NCI-H187 (cell line): Measurements from ENCODE around the gene TMEM109.
"Not testable (repeated sequence)": the region's sequence is repeated elsewhere in the genome, so short reads cannot be mapped to it uniquely, and the experiment has no call there.

Experiments
- DNase-seq, 2 experiments: peaks; one replicate each; lab custom pipeline; 2025; lab: John Stamatoyannopoulos, UW

Gene TMEM109

DNA sequence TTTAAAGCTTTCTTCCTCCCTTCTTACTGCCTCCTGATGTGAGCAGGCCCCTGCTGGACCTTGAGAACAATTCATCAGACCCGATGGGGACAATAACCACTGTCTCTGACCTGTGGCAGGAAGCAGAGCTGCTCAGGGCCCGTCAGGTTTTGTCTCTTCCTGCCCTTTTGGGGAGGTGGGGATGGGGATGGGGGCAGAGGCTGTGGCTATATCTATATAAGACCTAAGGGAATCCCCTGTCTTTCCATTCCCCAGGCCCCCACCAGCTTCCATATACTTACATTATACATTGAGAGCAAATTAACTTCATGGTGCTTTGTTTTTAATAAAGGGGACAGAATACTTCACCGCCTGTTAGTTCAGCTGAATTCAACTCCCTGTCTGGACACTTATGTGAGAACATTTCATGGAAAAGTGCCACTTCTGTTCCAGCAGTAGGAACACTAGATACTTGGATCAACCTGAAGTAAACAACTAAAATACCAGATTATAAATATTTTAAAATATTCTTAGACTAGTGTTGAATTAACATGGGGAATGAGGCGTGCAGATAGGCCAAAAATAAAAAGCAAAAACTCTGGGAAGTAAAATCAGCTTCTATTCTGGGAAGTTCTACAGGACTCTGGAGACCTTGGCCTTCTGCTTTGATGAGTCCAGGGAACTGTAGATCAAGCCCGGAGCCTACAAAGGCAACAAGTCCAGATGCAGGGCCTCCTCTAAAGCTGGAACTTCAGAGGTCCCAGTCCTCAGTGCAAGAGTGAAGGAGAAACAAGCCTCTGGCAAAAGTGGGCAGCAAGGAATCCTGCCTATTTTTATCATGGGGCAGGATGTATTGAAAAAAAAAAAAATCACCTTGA lies 35.5 kb upstream of the TMEM109 start:
- DNase-seq, result no peak

GRCh38 chr11:60879104-60879503 lies 34.9 kb upstream of the TMEM109 start:
- no peak for DNase-seq

DNA sequence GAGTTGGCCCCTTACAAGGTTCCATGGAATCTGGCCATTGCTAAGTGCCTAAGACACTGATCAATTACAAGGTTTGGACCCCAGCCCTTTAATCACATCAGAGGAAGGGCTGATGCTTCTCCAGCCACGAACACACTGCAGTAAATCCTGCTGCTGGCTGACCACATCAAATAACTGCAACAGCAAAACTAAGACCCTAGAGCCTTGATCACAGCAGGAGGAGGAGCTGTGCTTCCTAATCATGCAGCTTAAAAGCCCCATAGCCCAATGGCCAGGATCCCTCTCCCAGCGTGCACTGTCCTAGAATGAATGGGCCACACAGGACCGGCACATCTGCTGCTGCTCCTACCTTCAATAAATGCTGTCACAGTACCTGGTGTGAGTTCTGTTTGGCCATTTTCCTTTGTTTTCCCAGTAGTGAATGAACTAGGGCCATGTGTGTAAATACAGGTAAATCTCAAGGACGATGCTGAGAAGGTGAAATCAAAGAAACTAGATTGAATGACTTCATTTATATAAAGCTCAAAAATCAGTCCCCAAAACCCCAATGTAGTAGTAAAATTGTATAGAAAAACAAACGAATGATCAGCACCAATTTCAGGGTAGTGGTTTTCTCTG lies 33.9 kb upstream of the TMEM109 start:
- no peak for DNase-seq

- peak; percentile 24 to 54 for DNase-seq
Measured at GRCh38 chr11:60880643-60881282, 33.2 kb upstream of the TMEM109 start.

DNA sequence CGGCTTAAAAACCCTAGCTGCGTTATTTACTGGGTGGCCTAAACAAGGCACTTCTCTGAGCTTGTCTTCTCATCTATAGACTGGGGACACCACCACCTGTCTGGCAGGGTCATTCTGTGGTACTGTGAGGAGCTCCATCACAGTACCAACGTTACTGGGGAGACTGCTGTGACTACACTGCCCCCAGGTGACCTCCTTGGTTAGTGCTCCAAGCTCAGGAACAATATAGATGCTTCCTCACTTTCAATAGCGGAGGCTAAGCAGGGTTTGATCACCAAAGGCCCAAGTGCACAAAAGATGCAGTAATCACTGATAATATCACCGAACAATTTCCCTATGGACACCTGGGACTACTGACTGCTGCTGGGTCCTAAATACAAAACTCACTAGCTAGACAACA lies 26.4 kb upstream of the TMEM109 start:
- DNase-seq, result peak in 1 of 2 experiments; percentile 2

DNA sequence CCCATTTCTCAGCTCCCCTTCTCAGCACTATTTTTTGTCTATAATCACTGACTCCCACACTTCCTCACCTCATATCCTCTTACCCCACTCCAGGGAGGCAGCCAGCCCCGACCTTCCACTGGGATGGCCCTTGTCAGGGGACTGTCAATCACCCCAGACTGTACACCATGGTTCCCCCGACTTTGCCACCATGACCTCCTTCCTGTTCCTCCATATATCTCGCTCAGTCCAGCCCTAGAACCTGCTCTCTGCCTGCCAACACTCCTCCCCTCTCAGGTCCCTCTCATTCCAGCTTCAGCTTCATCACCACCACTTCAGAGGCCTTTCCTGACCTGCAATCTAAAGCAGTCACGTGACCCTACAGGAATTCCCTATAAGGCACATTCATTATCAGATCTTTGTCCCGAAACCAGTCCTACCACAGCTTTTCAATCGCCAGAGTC lies 24.1 kb upstream of the TMEM109 start:
- DNase-seq, result no peak

- DNase-seq, result no peak
Measured at GRCh38 chr11:60890696-60891095, 23.3 kb upstream of the TMEM109 start.

GRCh38 chr11:60891103-60891741 lies 22.7 kb upstream of the TMEM109 start:
- no peak for DNase-seq

DNA sequence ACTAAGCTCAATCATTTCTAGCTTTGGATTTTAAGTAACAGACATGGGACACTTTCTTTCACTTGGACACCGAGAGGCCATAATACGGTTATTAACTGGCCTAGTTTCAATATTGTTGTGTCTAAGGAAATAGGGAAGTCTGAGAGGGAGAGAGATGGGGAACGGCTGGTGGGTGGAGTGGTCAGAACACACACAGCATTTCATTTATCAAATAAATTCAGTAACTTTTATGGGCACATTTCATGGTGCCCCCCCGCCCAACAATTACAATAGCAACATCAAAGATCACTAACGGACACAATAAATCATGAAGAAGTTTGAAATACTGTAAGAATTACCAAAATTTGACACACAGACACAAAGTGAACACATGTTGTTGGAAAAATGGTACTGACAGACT lies 18.3 kb upstream of the TMEM109 start:
- no peak for DNase-seq

GRCh38 chr11:60897496-60897895 lies 16.5 kb upstream of the TMEM109 start:
- DNase-seq, result no peak

DNA sequence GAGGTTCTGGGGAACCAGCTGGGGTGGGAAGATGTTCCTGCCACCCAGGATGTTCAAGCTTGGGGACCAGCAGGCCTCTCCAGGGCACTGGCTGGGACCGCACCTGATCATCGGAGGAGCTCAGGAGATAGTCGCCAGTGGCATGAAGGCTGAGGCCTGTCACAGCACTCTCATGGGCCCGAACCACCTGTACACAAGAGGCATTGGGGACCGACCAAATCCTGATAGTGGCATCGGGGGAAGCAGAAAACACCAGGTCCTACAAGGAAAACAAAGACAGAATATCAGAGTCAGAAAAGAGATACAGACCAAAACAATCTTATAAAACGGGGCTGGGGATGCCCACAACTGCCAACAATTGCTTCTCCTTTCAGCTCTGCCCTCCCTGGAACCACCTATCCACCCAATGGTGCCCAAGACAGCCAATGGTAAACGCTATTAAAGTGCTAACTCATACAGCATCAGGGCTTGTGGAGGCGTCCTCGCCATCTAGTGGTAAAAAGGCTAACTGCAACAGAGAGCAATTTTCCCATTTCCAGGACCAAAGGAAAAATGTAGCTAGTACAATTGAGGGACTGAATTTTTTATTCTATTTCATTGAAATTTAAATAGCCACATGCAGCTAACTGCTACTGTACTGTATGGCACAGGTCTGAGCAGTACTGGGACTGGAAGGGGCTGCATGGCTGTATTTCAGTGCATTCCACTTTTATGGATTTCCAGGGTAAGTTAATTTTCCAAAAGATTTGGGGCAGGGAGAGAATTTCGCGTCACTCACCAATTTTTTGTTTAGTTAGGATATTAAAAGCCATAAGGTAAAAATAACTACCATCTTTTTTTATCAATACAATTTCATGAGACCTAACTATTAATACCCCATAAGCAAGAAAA lies 14.7 kb upstream of the TMEM109 start:
- peak in 1 of 2 experiments; percentile 14 for DNase-seq

GRCh38 chr11:60899977-60900376 lies 14.0 kb upstream of the TMEM109 start:
- no peak for DNase-seq

GRCh38 chr11:60900673-60901404 lies 13.1 kb upstream of the TMEM109 start:
- DNase-seq, result no peak

GRCh38 chr11:60902625-60903024 lies 11.3 kb upstream of the TMEM109 start:
- DNase-seq, result no peak

DNA sequence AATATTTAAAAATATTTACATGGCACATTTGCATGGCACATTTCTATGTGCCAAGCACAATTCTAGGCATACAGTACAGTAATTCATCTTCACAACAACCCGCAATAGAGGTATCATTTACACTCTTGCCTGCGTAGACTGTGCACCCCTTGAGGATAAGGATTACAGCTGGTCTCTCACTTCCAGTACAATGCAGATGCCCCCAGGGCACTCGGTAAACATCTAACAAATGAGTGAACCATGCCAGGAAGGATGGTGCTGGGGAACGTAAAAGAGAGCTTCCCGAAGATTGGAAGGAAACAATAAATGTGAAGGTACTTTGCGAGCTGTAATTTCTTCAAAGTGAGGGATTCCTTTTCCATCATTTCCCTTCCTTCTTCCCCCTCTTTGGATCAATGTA lies 8.9 kb upstream of the TMEM109 start:
- no peak for DNase-seq

DNA sequence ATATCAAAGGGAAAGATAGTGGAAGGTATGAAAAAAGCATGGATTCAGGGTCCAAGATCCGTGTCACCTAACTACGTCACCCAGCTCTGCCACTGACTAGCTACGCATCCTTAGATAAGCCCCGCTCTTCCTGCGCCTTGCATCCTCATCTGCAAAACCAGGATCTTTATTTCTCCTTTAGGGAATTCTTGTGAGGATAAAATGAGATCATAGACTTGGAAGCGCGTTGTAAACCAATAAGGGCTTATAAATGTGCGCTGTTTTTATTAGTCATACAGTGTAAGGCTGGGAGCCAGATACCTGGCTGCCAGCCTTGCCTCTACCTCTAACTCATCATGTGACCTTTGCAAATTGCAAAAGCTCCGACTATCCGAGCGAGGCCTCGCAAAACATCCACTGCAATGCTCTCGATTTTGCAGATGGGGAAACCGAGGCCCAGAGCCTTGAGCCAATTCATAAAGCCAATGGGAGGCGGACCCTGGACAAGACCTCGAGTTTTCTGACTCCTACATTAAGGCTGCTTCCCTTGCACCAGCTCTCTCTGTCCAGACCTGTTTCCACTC lies 8.3 kb upstream of the TMEM109 start:
- DNase-seq, result no peak

- DNase-seq, result peak; percentile 92 to 93
Measured at GRCh38 chr11:60906132-60906972, 7.6 kb upstream of the TMEM109 start, which contains the start of gene PRPF19. Gene PRPF19, minus strand, starts transcription at chr11:60906585. Its CDS starts 203 bp downstream, at chr11:60906382.

DNA sequence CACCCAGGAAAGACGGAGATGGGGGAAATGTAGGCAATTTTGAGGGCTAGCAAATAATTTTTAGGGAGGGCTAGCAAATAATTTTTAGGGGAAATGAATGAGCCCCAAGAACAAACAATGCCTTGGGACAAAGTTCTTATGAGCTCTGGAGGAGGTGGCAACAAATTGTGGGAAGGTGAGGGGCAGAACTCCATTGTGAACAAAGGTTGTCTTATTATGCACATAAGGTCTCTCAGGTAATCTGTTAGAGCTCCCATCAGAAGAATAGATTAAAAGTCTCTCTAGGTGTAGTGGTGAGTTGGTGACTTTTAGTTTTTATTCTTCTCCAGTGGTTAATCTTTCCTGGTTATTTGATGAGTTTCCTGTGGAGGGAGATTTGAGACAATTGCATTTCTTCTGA lies 5.2 kb upstream of the TMEM109 start:
- no peak for DNase-seq

DNA sequence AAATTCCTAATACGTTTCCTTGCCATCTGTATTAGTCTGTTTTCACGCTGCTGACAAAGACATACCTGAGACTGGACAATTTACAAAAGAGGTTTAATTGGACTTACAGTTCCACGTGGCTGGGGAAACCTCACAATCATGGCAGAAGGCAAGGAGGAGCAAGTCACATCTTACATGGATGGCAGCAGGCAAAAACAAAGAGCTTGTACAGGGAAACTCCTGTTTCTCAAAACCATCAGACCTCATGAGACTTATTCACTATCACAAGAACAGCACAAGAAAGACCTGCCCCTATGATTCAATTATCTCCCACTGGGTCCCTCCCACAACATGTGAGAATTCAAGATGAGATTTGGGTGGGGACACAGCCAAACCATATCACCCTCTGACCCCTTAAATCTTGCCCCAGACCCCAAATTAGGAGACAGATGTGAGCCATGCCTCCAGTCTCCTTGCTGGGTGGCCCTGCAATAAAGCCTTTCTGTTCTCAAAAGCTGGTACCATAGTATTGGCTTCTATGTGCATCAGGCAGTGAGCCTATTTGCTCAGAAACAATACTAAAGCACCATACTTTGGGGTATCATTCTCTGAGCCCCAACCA lies 4.2 kb upstream of the TMEM109 start:
- DNase-seq, result not testable (repeated sequence)
